GM23338 (cell line): Measurements from ENCODE around the gene ISOC2. TPM values are rescaled to one million over a fixed set of nuclear protein-coding genes. Genes with fewer than 3 reads are reported as not detected.

Experiments used
- ATAC-seq: fragments of 200-7000 bp; cut with Tn5 transposase; 3 replicates; pipeline ENCODE4 v1.9.1; 2020
- DNase-seq: peaks from one replicate; pipeline ENCODE4 v3.0.0-alpha.2; 2015; ENCODE audit warnings: low spot score
- H2AFZ ChIP-seq: fragments of 200-600 bp; sonication (generic); 2 replicates; pipeline ENCODE4 v1.8.0; 2016; ENCODE audit warnings: antibody characterized with exemption, mild to moderate bottlenecking, moderate library complexity
- H3F3A ChIP-seq: fragments of 200-600 bp; sonication (generic); replicated peaks from 2 replicates; pipeline ENCODE4 v1.8.0; 2017; ENCODE audit warnings: antibody characterized with exemption, mixed run types, low read depth
- H3K27ac ChIP-seq: fragments of 200-600 bp; sonication (generic); 2 replicates; pipeline ENCODE4 v1.6.1; 2016; ENCODE audit warnings: low read depth
- H3K27me3 ChIP-seq: fragments of 200-600 bp; sonication (generic); 2 replicates; pipeline ENCODE4 v1.8.0; 2016; ENCODE audit warnings: mild to moderate bottlenecking, mixed run types, moderate library complexity; ENCODE audit not compliant: insufficient read depth
- H3K36me3 ChIP-seq: fragments of 200-600 bp; sonication (generic); 2 replicates; pipeline ENCODE4 v1.8.0; 2016; ENCODE audit warnings: mild to moderate bottlenecking; ENCODE audit not compliant: insufficient read depth
- H3K4me1 ChIP-seq: fragments of 200-600 bp; sonication (generic); 2 replicates; pipeline ENCODE4 v1.8.0; 2016; ENCODE audit warnings: mild to moderate bottlenecking, moderate library complexity; ENCODE audit not compliant: insufficient read depth
- H3K4me2 ChIP-seq: fragments of 200-600 bp; sonication (generic); 2 replicates; pipeline ENCODE4 v1.7.1; 2017; ENCODE audit warnings: mixed run types
- H3K4me3 ChIP-seq: fragments of 200-600 bp; sonication (generic); 2 replicates; pipeline ENCODE4 v1.6.1; 2016; ENCODE audit warnings: mixed run types
- H3K79me2 ChIP-seq: fragments of 200-600 bp; sonication (generic); replicated peaks from 2 replicates; pipeline ENCODE4 v1.8.0; 2017; ENCODE audit warnings: mild to moderate bottlenecking; ENCODE audit not compliant: insufficient read depth
- H3K9me2 ChIP-seq: fragments of 200-600 bp; sonication (generic); 2 replicates; pipeline ENCODE4 v1.8.0; 2017; ENCODE audit not compliant: insufficient read depth
- H4K20me1 ChIP-seq: fragments of 200-600 bp; sonication (generic); replicated peaks from 2 replicates; pipeline ENCODE4 v1.8.0; 2017; ENCODE audit warnings: mild to moderate bottlenecking; ENCODE audit not compliant: insufficient read depth
- H3K27ac Mint-ChIP-seq: 2 replicates; pipeline ENCODE4 v1.8.0; 2020; ENCODE audit warnings: inconsistent platforms, mild to moderate bottlenecking, moderate library complexity, mixed read lengths
- H3K27me3 Mint-ChIP-seq: 3 replicates; pipeline ENCODE4 v1.8.0; 2022; ENCODE audit warnings: low read depth, mild to moderate bottlenecking, moderate library complexity, mixed read lengths, inconsistent platforms; ENCODE audit not compliant: insufficient read depth, poor library complexity
- H3K36me3 Mint-ChIP-seq: 3 replicates; pipeline ENCODE4 v1.8.0; 2021; ENCODE audit warnings: low read depth, mild to moderate bottlenecking, inconsistent platforms, moderate library complexity, mixed read lengths
- H3K4me1 Mint-ChIP-seq: 3 replicates; pipeline ENCODE4 v1.8.0; 2020; ENCODE audit warnings: mild to moderate bottlenecking, inconsistent platforms, mixed read lengths
- H3K4me3 Mint-ChIP-seq: 3 replicates; pipeline ENCODE4 v1.8.0; 2021; ENCODE audit warnings: moderate library complexity, mild to moderate bottlenecking, inconsistent platforms, mixed read lengths
- H3K9me3 Mint-ChIP-seq: 3 replicates; pipeline ENCODE4 v1.8.0; 2020; ENCODE audit warnings: moderate library complexity, mild to moderate bottlenecking, inconsistent platforms, mixed read lengths
- CREB1 ChIP-seq: fragments of 250-450 bp; sonication (Bioruptor Pico); IDR thresholded peaks from 2 replicates; pipeline ENCODE4 v1.5.0; 2020; ENCODE audit warnings: low read depth, mild to moderate bottlenecking, moderate library complexity
- EZH2 ChIP-seq: fragments of 200-600 bp; sonication (generic); IDR thresholded peaks from one replicate; pipeline ENCODE4 v1.8.0; 2017; ENCODE audit warnings: antibody characterized with exemption, mild to moderate bottlenecking, low read depth; ENCODE audit not compliant: unreplicated experiment
- JUNB ChIP-seq: IDR thresholded peaks from one replicate; pipeline ENCODE4 v1.6.1; 2016; ENCODE audit warnings: antibody characterized with exemption; ENCODE audit not compliant: unreplicated experiment
- NANOG ChIP-seq: IDR thresholded peaks from 2 replicates; pipeline ENCODE4 v1.6.1; 2016; ENCODE audit warnings: antibody characterized with exemption, borderline replicate concordance
- POLR2AphosphoS5 ChIP-seq: IDR thresholded peaks from 2 replicates; pipeline ENCODE4 v1.6.1; 2016; ENCODE audit warnings: antibody characterized with exemption, low read depth
- STAT1 ChIP-seq: IDR thresholded peaks from one replicate; pipeline ENCODE4 v1.6.1; 2016; ENCODE audit warnings: antibody characterized with exemption; ENCODE audit not compliant: unreplicated experiment
- ZNF114 ChIP-seq: fragments of 250-450 bp; sonication (Bioruptor Pico); IDR thresholded peaks from 2 replicates; pipeline ENCODE4 v1.5.0; 2020; ENCODE audit warnings: mild to moderate bottlenecking, moderate library complexity
- ZNF331 ChIP-seq: fragments of 250-450 bp; sonication (Bioruptor Pico); IDR thresholded peaks from 2 replicates; pipeline ENCODE4 v1.5.0; 2020; ENCODE audit warnings: low read depth, mild to moderate bottlenecking, moderate library complexity
- long read RNA-seq: library from polyadenylated mRNA; unstranded; transcript quantifications from one replicate; pipeline ENCODE4 v2.0.0, GENCODE V29; 2020; ENCODE audit not compliant: unreplicated experiment
- polyA plus RNA-seq: library from polyadenylated mRNA; unstranded; fragments of >200 nt; fragmentation: Nextera tagmentation; extraction: Ambion mirVana; gene quantifications from 2 replicates; pipeline ENCODE4 v1.2.1, GENCODE V29; 2016
- total RNA-seq: library from RNA; depleted of rRNA; stranded (reverse); fragments of >200 nt; shearing (Covaris generic); gene quantifications from 2 replicates; pipeline ENCODE4 v1.2.3, GENCODE V29; 2014; rRNA removed
- TF ChIP-seq, protein P1 (sequence below): IDR thresholded peaks from one replicate; pipeline ENCODE4 v1.6.1; 2018; ENCODE audit warnings: antibody characterized with exemption; ENCODE audit not compliant: unreplicated experiment
- TF ChIP-seq, protein P2 (sequence below), 2 experiments: fragments of 200-600 bp in 1 of 2; sonication (generic) in 1 of 2; conservative IDR thresholded peaks; 2 replicates each; pipeline versions ENCODE4 v1.5.1 to v1.6.1; 2016 to 2017; ENCODE audit warnings: antibody characterized with exemption in 2 of 2, low read depth in 2 of 2, mild to moderate bottlenecking in 2 of 2, moderate library complexity in 1 of 2
- TF ChIP-seq, protein P3 (sequence below): fragments of 250-450 bp; sonication (Bioruptor Pico); IDR thresholded peaks from 2 replicates; pipeline ENCODE4 v1.5.0; 2020; ENCODE audit warnings: mild to moderate bottlenecking, moderate library complexity
- TF ChIP-seq, protein P4 (sequence below): IDR thresholded peaks from 2 replicates; pipeline ENCODE4 v1.6.1; 2016; ENCODE audit warnings: antibody characterized with exemption

ISOC2 gene, protein sequence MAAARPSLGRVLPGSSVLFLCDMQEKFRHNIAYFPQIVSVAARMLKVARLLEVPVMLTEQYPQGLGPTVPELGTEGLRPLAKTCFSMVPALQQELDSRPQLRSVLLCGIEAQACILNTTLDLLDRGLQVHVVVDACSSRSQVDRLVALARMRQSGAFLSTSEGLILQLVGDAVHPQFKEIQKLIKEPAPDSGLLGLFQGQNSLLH
- total RNA-seq (82.1 and 85.2 TPM in 2 replicates), polyA plus RNA-seq (62.6 and 76.5 TPM in 2 replicates)
- long read RNA-seq, transcript ISOC2-202 (6 exons, 998 nt): major isoform, 6 of 10 reads
- long read RNA-seq, partial matches to known transcripts: 0 of 10 reads
- long read RNA-seq, other reads (novel, unspliced or antisense): 1 of 10 reads

DNA sequence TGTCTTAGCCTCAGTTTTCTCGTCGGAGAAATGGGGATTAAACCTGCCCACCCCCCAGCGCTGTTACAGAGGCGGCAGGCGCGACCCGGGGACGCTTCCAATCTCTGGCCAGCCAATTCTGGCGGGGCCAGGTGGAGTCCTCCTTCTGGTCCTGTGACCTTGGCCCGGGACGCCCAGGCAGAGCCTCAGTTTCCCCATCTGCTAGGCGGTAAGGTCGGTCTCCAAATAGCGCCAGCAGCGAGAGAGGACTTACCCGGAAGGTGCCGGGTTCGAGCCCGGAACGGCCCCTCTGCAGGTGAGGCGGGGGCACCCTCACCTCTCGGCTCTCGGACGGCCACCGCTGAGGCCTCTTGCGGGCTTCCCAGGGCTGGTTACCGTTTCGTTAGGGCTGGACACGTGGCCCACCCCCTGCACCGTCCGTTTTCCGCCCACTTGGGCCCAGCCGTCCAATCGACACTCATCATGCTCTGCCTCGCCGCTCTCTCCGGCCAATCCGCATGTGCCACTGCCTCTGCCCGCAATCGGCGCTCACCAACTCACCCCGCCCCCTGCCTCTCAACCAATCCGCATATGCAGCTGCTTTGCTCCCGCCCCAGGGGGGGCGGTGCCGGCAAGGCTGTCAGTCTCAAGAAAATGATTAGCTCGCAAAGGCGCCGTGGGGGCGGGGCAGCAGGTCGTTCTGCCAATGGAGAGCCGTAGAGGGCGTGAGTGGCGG is at the start of gene ISOC2:
TSS of gene ISOC2 (minus strand) at position 384 of the 715 bp plus-strand sequence. CDS start 5,156 bp downstream, outside the sequence.
- peaks cover 26% of the 10 kb centered on the region for H3K4me1 ChIP-seq
- no peaks in the 10 kb centered on the region for H3K9me2 ChIP-seq
- peaks cover 19% of the 10 kb centered on the region; the same call in 1 of the 2 replicates for H3F3A ChIP-seq
- H3K79me2 ChIP-seq: peaks cover 21% of the 10 kb centered on the region
- DNase-seq (peak; percentile 100), ATAC-seq (peak; percentile 92)
- Mint-ChIP-seq H3K27me3 (peaks cover 21% of the 10 kb centered on the region), H3K4me1 (peaks cover 34% of the 10 kb centered on the region), H3K27ac (peak within 1 kb of the TSS; percentile 97), H3K9me3 (peaks cover 3% of the 10 kb centered on the region; the same call in 1 of the 3 replicates), H3K36me3 (peaks cover 2% of the 10 kb centered on the region; the same call in 1 of the 3 replicates), H3K4me3 (peak within 1 kb of the TSS; percentile 91)
- H3K36me3 ChIP-seq: no peaks in the 10 kb centered on the region
- H4K20me1 ChIP-seq: no peaks in the 10 kb centered on the region; the same call in none of the 2 replicates
- H3K4me3 ChIP-seq: peak within 1 kb of the TSS; percentile 66
- peak within 1 kb of the TSS; percentile 88 for H3K4me2 ChIP-seq
- H3K27me3 ChIP-seq: no peaks in the 10 kb centered on the region
- H2AFZ ChIP-seq: peak within 1 kb of the TSS; percentile 66; the same call in 1 of the 2 replicates
- H3K27ac ChIP-seq: peak within 1 kb of the TSS; percentile 89
- TF ChIP-seq, protein P1, sequence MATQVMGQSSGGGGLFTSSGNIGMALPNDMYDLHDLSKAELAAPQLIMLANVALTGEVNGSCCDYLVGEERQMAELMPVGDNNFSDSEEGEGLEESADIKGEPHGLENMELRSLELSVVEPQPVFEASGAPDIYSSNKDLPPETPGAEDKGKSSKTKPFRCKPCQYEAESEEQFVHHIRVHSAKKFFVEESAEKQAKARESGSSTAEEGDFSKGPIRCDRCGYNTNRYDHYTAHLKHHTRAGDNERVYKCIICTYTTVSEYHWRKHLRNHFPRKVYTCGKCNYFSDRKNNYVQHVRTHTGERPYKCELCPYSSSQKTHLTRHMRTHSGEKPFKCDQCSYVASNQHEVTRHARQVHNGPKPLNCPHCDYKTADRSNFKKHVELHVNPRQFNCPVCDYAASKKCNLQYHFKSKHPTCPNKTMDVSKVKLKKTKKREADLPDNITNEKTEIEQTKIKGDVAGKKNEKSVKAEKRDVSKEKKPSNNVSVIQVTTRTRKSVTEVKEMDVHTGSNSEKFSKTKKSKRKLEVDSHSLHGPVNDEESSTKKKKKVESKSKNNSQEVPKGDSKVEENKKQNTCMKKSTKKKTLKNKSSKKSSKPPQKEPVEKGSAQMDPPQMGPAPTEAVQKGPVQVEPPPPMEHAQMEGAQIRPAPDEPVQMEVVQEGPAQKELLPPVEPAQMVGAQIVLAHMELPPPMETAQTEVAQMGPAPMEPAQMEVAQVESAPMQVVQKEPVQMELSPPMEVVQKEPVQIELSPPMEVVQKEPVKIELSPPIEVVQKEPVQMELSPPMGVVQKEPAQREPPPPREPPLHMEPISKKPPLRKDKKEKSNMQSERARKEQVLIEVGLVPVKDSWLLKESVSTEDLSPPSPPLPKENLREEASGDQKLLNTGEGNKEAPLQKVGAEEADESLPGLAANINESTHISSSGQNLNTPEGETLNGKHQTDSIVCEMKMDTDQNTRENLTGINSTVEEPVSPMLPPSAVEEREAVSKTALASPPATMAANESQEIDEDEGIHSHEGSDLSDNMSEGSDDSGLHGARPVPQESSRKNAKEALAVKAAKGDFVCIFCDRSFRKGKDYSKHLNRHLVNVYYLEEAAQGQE: no peak
- TF ChIP-seq POLR2AphosphoS5 (peak; percentile 81), ZNF331 (CRISPR knock-in tag) (no peak), ZNF114 (0 out of 2 replicates have a peak, but pooled peaks have one; percentile 66), CREB1 (CRISPR knock-in tag) (peak; percentile 76), JUNB (no peak), STAT1 (no peak), NANOG (no peak), EZH2 (no peak)
- TF ChIP-seq, protein P2, sequence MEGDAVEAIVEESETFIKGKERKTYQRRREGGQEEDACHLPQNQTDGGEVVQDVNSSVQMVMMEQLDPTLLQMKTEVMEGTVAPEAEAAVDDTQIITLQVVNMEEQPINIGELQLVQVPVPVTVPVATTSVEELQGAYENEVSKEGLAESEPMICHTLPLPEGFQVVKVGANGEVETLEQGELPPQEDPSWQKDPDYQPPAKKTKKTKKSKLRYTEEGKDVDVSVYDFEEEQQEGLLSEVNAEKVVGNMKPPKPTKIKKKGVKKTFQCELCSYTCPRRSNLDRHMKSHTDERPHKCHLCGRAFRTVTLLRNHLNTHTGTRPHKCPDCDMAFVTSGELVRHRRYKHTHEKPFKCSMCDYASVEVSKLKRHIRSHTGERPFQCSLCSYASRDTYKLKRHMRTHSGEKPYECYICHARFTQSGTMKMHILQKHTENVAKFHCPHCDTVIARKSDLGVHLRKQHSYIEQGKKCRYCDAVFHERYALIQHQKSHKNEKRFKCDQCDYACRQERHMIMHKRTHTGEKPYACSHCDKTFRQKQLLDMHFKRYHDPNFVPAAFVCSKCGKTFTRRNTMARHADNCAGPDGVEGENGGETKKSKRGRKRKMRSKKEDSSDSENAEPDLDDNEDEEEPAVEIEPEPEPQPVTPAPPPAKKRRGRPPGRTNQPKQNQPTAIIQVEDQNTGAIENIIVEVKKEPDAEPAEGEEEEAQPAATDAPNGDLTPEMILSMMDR (conservative IDR thresholded peaks at IDR 0.05; ENCODE audit: low read depth in 2 of 2): no peak
- TF ChIP-seq, protein P3, sequence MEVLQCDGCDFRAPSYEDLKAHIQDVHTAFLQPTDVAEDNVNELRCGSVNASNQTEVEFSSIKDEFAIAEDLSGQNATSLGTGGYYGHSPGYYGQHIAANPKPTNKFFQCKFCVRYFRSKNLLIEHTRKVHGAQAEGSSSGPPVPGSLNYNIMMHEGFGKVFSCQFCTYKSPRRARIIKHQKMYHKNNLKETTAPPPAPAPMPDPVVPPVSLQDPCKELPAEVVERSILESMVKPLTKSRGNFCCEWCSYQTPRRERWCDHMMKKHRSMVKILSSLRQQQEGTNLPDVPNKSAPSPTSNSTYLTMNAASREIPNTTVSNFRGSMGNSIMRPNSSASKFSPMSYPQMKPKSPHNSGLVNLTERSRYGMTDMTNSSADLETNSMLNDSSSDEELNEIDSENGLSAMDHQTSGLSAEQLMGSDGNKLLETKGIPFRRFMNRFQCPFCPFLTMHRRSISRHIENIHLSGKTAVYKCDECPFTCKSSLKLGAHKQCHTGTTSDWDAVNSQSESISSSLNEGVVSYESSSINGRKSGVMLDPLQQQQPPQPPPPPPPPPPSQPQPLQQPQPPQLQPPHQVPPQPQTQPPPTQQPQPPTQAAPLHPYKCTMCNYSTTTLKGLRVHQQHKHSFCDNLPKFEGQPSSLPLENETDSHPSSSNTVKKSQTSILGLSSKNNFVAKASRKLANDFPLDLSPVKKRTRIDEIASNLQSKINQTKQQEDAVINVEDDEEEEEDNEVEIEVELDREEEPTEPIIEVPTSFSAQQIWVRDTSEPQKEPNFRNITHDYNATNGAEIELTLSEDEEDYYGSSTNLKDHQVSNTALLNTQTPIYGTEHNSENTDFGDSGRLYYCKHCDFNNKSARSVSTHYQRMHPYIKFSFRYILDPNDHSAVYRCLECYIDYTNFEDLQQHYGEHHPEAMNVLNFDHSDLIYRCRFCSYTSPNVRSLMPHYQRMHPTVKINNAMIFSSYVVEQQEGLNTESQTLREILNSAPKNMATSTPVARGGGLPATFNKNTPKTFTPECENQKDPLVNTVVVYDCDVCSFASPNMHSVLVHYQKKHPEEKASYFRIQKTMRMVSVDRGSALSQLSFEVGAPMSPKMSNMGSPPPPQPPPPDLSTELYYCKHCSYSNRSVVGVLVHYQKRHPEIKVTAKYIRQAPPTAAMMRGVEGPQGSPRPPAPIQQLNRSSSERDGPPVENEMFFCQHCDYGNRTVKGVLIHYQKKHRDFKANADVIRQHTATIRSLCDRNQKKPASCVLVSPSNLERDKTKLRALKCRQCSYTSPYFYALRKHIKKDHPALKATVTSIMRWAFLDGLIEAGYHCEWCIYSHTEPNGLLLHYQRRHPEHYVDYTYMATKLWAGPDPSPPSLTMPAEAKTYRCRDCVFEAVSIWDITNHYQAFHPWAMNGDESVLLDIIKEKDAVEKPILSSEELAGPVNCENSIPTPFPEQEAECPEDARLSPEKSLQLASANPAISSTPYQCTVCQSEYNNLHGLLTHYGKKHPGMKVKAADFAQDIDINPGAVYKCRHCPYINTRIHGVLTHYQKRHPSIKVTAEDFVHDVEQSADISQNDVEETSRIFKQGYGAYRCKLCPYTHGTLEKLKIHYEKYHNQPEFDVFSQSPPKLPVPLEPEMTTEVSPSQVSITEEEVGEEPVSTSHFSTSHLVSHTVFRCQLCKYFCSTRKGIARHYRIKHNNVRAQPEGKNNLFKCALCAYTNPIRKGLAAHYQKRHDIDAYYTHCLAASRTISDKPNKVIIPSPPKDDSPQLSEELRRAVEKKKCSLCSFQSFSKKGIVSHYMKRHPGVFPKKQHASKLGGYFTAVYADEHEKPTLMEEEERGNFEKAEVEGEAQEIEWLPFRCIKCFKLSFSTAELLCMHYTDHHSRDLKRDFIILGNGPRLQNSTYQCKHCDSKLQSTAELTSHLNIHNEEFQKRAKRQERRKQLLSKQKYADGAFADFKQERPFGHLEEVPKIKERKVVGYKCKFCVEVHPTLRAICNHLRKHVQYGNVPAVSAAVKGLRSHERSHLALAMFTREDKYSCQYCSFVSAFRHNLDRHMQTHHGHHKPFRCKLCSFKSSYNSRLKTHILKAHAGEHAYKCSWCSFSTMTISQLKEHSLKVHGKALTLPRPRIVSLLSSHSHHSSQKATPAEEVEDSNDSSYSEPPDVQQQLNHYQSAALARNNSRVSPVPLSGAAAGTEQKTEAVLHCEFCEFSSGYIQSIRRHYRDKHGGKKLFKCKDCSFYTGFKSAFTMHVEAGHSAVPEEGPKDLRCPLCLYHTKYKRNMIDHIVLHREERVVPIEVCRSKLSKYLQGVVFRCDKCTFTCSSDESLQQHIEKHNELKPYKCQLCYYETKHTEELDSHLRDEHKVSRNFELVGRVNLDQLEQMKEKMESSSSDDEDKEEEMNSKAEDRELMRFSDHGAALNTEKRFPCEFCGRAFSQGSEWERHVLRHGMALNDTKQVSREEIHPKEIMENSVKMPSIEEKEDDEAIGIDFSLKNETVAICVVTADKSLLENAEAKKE (CRISPR knock-in tag): no peak
- TF ChIP-seq, protein P4, sequence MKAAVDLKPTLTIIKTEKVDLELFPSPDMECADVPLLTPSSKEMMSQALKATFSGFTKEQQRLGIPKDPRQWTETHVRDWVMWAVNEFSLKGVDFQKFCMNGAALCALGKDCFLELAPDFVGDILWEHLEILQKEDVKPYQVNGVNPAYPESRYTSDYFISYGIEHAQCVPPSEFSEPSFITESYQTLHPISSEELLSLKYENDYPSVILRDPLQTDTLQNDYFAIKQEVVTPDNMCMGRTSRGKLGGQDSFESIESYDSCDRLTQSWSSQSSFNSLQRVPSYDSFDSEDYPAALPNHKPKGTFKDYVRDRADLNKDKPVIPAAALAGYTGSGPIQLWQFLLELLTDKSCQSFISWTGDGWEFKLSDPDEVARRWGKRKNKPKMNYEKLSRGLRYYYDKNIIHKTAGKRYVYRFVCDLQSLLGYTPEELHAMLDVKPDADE: no peak; the same call in 1 of the 2 replicates
